ENCODE data around the gene STX18. TPM values are rescaled to one million over a fixed set of nuclear protein-coding genes. Genes with fewer than 3 reads are reported as not detected.

The STX18 gene
- total and polyA plus RNA-seq, 2 of the 13 experiments (the other 11 are each of a cell fraction or from before 2014, with no cell fraction given) = 23.9 to 37.1 TPM

GRCh38 chr4:4541661-4542570 is at the start of gene STX18 (continued):
- TF ChIP-seq ZNF275 (CRISPR knock-in tag; IDR thresholded peaks at IDR 0.05; ENCODE audit: borderline replicate concordance) (peak; percentile 50; the same call in 1 of the 2 replicates), POLR2AphosphoS2 (IDR thresholded peaks at IDR 0.05; ENCODE audit: low read depth, low read length) (no peak), PREB (CRISPR knock-in tag; IDR thresholded peaks at IDR 0.05) (no peak), ZNF530 (CRISPR knock-in tag; IDR thresholded peaks at IDR 0.05; ENCODE audit: low read depth) (no peak), KLF13 (CRISPR knock-in tag; IDR thresholded peaks at IDR 0.05) (peak; percentile 90; the same call in 1 of the 2 replicates), ZNF281 (CRISPR knock-in tag; IDR thresholded peaks at IDR 0.05; ENCODE audit: borderline replicate concordance) (peak; percentile 79), MIXL1 (CRISPR knock-in tag; IDR thresholded peaks at IDR 0.05) (peak; percentile 97), ZBTB43 (CRISPR knock-in tag; conservative IDR thresholded peaks at IDR 0.05) (peak; percentile 79), RARG (CRISPR knock-in tag; IDR thresholded peaks at IDR 0.05; ENCODE audit: low read depth) (no peak), MTA1 (CRISPR knock-in tag; IDR thresholded peaks at IDR 0.05; ENCODE audit: borderline replicate concordance) (peak; percentile 99), ZNF138 (CRISPR knock-in tag; IDR thresholded peaks at IDR 0.05; ENCODE audit: low read depth) (peak; percentile 76; the same call in 1 of the 2 replicates), ASH2L (IDR thresholded peaks at IDR 0.05; ENCODE audit: insufficient read length, low read depth, low read length) (peak; percentile 98), ZNF691 (CRISPR knock-in tag; IDR thresholded peaks at IDR 0.05; ENCODE audit: borderline replicate concordance, low read depth) (peak; percentile 99), EZH2 (conservative IDR thresholded peaks at IDR 0.05; ENCODE audit: low read depth, low read length) (no peak), ZKSCAN8 (CRISPR knock-in tag; IDR thresholded peaks at IDR 0.05; ENCODE audit: borderline replicate concordance) (peak; percentile 84; the same call in 1 of the 2 replicates), ZNF569 (CRISPR knock-in tag; IDR thresholded peaks at IDR 0.05; ENCODE audit: borderline replicate concordance) (peak; percentile 99; the same call in 1 of the 2 replicates), TFE3 (CRISPR knock-in tag; IDR thresholded peaks at IDR 0.05) (peak; percentile 78; the same call in 1 of the 2 replicates)

Measured in HepG2 (cell line).